Measurements from ENCODE around the gene PDE7B.

The PDE7B gene

DNA sequence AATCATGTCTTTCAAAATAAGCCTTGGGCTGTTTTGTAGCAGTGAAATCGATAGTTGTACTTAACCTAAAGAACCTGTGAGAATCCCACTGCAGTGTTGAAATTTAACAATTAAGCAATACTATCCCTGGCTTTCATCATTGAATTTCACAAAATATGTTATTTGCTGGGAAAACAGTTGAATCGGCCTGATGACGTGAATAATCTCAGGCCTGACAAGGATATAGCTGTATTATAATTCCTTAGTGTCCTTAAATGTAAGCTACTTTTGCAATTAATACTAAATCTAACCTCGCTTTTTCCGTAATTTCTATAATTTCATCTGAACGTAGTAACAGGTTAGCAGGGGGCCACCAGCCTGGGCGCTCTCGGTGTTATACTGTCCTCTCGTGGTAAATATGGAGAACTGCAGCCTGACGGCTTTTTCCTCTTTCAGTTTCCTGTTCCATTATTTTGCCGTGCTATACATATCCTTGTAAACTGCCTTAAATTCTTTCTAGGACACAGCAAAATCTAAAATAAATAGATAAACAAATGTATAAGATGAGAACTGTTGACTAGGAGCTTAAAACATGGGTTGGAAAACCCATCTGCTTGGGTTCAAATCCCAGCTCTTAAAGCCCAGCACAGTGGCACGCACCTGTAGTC, 374.6 kb downstream of the PDE7B start:
- no peaks in the 10 kb centered on the region for H4K20me1 ChIP-seq (ENCODE audit: insufficient read depth, low read length, poor library complexity, severe bottlenecking)
- TF ChIP-seq EZH2phosphoT487 (IDR thresholded peaks at IDR 0.05; ENCODE audit: borderline replicate concordance), result no peak
- TF ChIP-seq, protein P1, sequence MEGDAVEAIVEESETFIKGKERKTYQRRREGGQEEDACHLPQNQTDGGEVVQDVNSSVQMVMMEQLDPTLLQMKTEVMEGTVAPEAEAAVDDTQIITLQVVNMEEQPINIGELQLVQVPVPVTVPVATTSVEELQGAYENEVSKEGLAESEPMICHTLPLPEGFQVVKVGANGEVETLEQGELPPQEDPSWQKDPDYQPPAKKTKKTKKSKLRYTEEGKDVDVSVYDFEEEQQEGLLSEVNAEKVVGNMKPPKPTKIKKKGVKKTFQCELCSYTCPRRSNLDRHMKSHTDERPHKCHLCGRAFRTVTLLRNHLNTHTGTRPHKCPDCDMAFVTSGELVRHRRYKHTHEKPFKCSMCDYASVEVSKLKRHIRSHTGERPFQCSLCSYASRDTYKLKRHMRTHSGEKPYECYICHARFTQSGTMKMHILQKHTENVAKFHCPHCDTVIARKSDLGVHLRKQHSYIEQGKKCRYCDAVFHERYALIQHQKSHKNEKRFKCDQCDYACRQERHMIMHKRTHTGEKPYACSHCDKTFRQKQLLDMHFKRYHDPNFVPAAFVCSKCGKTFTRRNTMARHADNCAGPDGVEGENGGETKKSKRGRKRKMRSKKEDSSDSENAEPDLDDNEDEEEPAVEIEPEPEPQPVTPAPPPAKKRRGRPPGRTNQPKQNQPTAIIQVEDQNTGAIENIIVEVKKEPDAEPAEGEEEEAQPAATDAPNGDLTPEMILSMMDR (conservative IDR thresholded peaks at IDR 0.05; ENCODE audit: low read length), result peak; percentile 100
- H3K9ac ChIP-seq (ENCODE audit: low read depth, low read length, poor library complexity, severe bottlenecking), result peak overlapping the region; percentile 44
- peak overlapping the region; percentile 60 for H3K4me3 ChIP-seq (ENCODE audit: low read length, poor library complexity, severe bottlenecking)
- H3K9me2 ChIP-seq (replicated peaks; ENCODE audit: low read depth, low read length), result no peaks in the 10 kb centered on the region
- H3K4me2 ChIP-seq (ENCODE audit: low read depth, low read length, poor library complexity, severe bottlenecking), result peak overlapping the region; percentile 59
- H2AFZ ChIP-seq (ENCODE audit: low read length), result peak overlapping the region; percentile 92
- H3K36me3 ChIP-seq (ENCODE audit: insufficient read depth, low read length), result 0 out of 2 replicates have a peak, but pooled peaks cover 5% of the 10 kb centered on the region
- no peaks in the 10 kb centered on the region for H3K79me2 ChIP-seq (ENCODE audit: insufficient read depth, low read length)
- H3K4me1 ChIP-seq (ENCODE audit: insufficient read depth, low read length, poor library complexity, severe bottlenecking), result peaks cover 2% of the 10 kb centered on the region
- no peaks in the 10 kb centered on the region for H3K9me3 ChIP-seq (ENCODE audit: insufficient read depth, low read depth, low read length)
- no peaks in the 10 kb centered on the region for H3K27me3 ChIP-seq (ENCODE audit: insufficient read depth, low read length, poor library complexity, severe bottlenecking)
- no peaks in the 10 kb centered on the region for H3F3A ChIP-seq (ENCODE audit: low read depth)

DNA sequence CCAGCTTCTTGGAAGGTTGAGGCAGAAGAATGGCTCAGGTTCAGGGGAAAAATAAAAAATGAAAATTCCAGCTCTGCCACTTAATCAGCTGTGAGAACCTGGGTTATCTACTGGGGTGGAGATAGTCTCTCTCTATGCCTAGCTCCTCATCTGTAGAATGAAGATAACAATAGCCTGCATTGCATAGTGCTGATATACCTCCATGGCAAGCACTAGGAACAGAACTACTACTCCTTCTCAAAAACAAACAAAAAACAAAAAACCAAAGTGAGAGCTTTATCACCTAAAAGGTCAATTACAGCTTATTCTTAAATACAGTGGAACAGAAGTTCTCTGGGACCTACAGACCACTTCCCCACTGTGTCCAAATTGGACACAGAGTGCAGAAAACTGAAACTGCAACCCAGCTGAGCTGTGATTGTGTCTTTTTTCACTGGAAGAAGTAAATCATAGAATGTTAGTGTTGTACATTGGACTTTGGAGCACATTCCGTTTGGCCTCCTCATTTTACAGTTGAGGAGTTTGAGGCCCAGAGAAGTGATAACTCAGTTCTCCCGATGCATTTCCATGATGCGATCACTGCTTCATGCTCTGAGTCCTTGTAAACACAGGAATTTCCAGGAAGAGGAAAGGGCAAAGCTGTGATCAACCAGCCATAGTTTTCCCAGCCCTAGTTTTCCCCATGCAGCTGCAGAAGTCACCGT, 375.3 kb downstream of the PDE7B start:
- Histone ChIP-seq H3K27me3 (ENCODE audit: insufficient read depth, low read length, poor library complexity, severe bottlenecking) (no peaks in the 10 kb centered on the region), H3K4me3 (ENCODE audit: low read length, poor library complexity, severe bottlenecking) (peak overlapping the region; percentile 60), H2AFZ (ENCODE audit: low read length) (peak overlapping the region; percentile 92), H3K9me2 (replicated peaks; ENCODE audit: low read depth, low read length) (no peaks in the 10 kb centered on the region), H3K9ac (ENCODE audit: low read depth, low read length, poor library complexity, severe bottlenecking) (peak overlapping the region; percentile 44), H4K20me1 (ENCODE audit: insufficient read depth, low read length, poor library complexity, severe bottlenecking) (no peaks in the 10 kb centered on the region), H3F3A (ENCODE audit: low read depth) (no peaks in the 10 kb centered on the region), H3K79me2 (ENCODE audit: insufficient read depth, low read length) (no peaks in the 10 kb centered on the region), H3K4me2 (ENCODE audit: low read depth, low read length, poor library complexity, severe bottlenecking) (peak overlapping the region; percentile 59), H3K4me1 (ENCODE audit: insufficient read depth, low read length, poor library complexity, severe bottlenecking) (peaks cover 2% of the 10 kb centered on the region), H3K9me3 (ENCODE audit: insufficient read depth, low read depth, low read length) (no peaks in the 10 kb centered on the region), H3K36me3 (ENCODE audit: insufficient read depth, low read length) (0 out of 2 replicates have a peak, but pooled peaks cover 5% of the 10 kb centered on the region)
- TF ChIP-seq EZH2phosphoT487 (IDR thresholded peaks at IDR 0.05; ENCODE audit: borderline replicate concordance), result no peak
- TF ChIP-seq, protein P1 (conservative IDR thresholded peaks at IDR 0.05; ENCODE audit: low read length), result no peak

DNA sequence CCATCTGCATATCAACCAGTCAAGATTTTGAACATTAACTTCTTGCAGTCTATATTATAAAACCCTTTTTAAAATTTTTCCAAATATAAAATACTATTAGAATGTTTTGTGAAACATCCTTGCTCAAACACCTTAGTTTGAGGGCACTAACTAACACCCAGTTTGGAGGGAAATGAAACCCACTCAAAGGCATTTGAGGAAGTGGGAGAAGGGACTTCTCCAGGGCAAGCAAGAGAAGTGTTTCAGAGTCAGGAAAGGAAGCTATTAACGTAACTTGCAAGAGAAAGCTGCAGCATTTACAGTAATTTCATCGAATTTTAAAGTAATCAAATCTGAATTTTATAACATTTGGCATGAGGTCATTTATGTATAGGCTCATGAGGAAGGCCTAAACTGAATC, 377.3 kb downstream of the PDE7B start:
- Histone ChIP-seq H3K4me1 (ENCODE audit: insufficient read depth, low read length, poor library complexity, severe bottlenecking) (peaks cover 2% of the 10 kb centered on the region), H4K20me1 (ENCODE audit: insufficient read depth, low read length, poor library complexity, severe bottlenecking) (no peaks in the 10 kb centered on the region), H3K4me3 (ENCODE audit: low read length, poor library complexity, severe bottlenecking) (no peak overlapping the region), H3K4me2 (ENCODE audit: low read depth, low read length, poor library complexity, severe bottlenecking) (no peak overlapping the region), H3K27me3 (ENCODE audit: insufficient read depth, low read length, poor library complexity, severe bottlenecking) (no peaks in the 10 kb centered on the region), H3K36me3 (ENCODE audit: insufficient read depth, low read length) (0 out of 2 replicates have a peak, but pooled peaks cover 5% of the 10 kb centered on the region), H3K9me3 (ENCODE audit: insufficient read depth, low read depth, low read length) (no peaks in the 10 kb centered on the region), H3K9me2 (replicated peaks; ENCODE audit: low read depth, low read length) (no peaks in the 10 kb centered on the region), H2AFZ (ENCODE audit: low read length) (no peak overlapping the region), H3K9ac (ENCODE audit: low read depth, low read length, poor library complexity, severe bottlenecking) (no peak overlapping the region), H3K79me2 (ENCODE audit: insufficient read depth, low read length) (no peaks in the 10 kb centered on the region), H3F3A (ENCODE audit: low read depth) (no peaks in the 10 kb centered on the region)
- TF ChIP-seq, protein P1 (conservative IDR thresholded peaks at IDR 0.05; ENCODE audit: low read length), result no peak
- TF ChIP-seq EZH2phosphoT487 (IDR thresholded peaks at IDR 0.05; ENCODE audit: borderline replicate concordance), result no peak
